H1 (cell line): ENCODE results near the gene PLEKHO1. TPM values are rescaled to one million over a fixed set of nuclear protein-coding genes. Genes with fewer than 3 reads are reported as not detected.

Experiments
- CTCF ChIA-PET: fragments of 300-600 bp; sonication (Branson Sonifier 250); formaldehyde crosslinking; loops from one replicate; lab custom pipeline; 2021; ENCODE audit not compliant: partially characterized antibody; lab: Charles Lee
- POLR2A ChIA-PET: fragments of 300-600 bp; sonication (Branson Sonifier 250); formaldehyde crosslinking; loops from one replicate; lab custom pipeline; 2021; ENCODE audit warnings: inconsistent platforms; ENCODE audit not compliant: partially characterized antibody; lab: Charles Lee
- DNase-seq, 2 experiments: peaks; one replicate each; pipeline versions ENCODE4 v3.0.0 to v3.0.0-alpha.2; 2010 to 2022; ENCODE audit warnings: low spot score in 2 of 2, low read depth in 1 of 2, mixed read lengths in 1 of 2
- FAIRE-seq: peaks from 2 replicates; lab custom pipeline; 2011; peaks lifted over from hg19 to GRCh38; lab: Jason Lieb, UNC
- H2AFZ ChIP-seq: 2 replicates; pipeline ENCODE4 v1.8.1; 2012; ENCODE audit warnings: low read length, inconsistent platforms
- H2AK5ac ChIP-seq: 2 replicates; pipeline ENCODE4 v1.6.1; 2013; ENCODE audit warnings: low read depth, low read length
- H2BK120ac ChIP-seq: replicated peaks from 2 replicates; pipeline ENCODE3; 2013; ENCODE audit warnings: low read depth, low read length, inconsistent platforms
- H2BK12ac ChIP-seq: 2 replicates; pipeline ENCODE4 v1.6.1; 2013; ENCODE audit warnings: low read depth, low read length
- H2BK15ac ChIP-seq: 2 replicates; pipeline ENCODE4 v1.6.1; 2013; ENCODE audit warnings: low read length
- H2BK20ac ChIP-seq: 2 replicates; pipeline ENCODE4 v1.6.1; 2013; ENCODE audit warnings: low read length
- H2BK5ac ChIP-seq: 2 replicates; pipeline ENCODE4 v1.6.1; 2013; ENCODE audit warnings: low read depth, low read length
- H3K14ac ChIP-seq: 2 replicates; pipeline ENCODE4 v1.6.1; 2013; ENCODE audit warnings: inconsistent platforms; ENCODE audit not compliant: insufficient read length
- H3K18ac ChIP-seq: 2 replicates; pipeline ENCODE4 v1.6.1; 2013; ENCODE audit warnings: low read length; ENCODE audit errors: extremely low read depth
- H3K23ac ChIP-seq: 2 replicates; pipeline ENCODE4 v1.6.1; 2013; ENCODE audit warnings: inconsistent platforms; ENCODE audit not compliant: insufficient read length
- H3K23me2 ChIP-seq: 2 replicates; pipeline ENCODE4 v1.6.1; 2013; ENCODE audit warnings: low read depth, low read length
- H3K27ac ChIP-seq: 2 replicates; pipeline ENCODE4 v1.6.1; 2011; ENCODE audit warnings: low read depth, low read length, inconsistent platforms
- H3K27me3 ChIP-seq, 4 experiments: replicated peaks in 1 of 4; 1 replicate in 1 of 4; 2 replicates in 3 of 4; pipeline versions ENCODE4 v1.6.1 to v1.8.1; 2011 to 2013; ENCODE audit warnings: low read length in 3 of 4, mild to moderate bottlenecking in 3 of 4, inconsistent platforms in 2 of 4, mixed read lengths in 2 of 4, moderate library complexity in 1 of 4; ENCODE audit not compliant: control insufficient read depth in 3 of 4, insufficient read depth in 3 of 4; ENCODE audit errors: extremely low read depth in 1 of 4
- H3K36me3 ChIP-seq, 4 experiments: 2 replicates each; pipeline versions ENCODE4 v1.6.1 to v1.8.1; 2011 to 2013; ENCODE audit warnings: mild to moderate bottlenecking in 4 of 4, low read length in 3 of 4, moderate library complexity in 2 of 4, control low read depth in 1 of 4, inconsistent platforms in 1 of 4; ENCODE audit not compliant: insufficient read depth in 4 of 4, control insufficient read depth in 2 of 4
- H3K4ac ChIP-seq: replicated peaks from 2 replicates; pipeline ENCODE3; 2013; ENCODE audit warnings: low read length, low read depth, mixed read lengths, inconsistent platforms; ENCODE audit not compliant: insufficient read length
- H3K4me1 ChIP-seq, 4 experiments: replicated peaks in 1 of 4; 1 replicate in 1 of 4; 2 replicates in 3 of 4; pipeline versions ENCODE4 v1.6.1 to v1.8.1; 2011 to 2013; ENCODE audit warnings: low read length in 3 of 4, inconsistent platforms in 2 of 4, mixed read lengths in 1 of 4; ENCODE audit not compliant: insufficient read depth in 4 of 4, control insufficient read depth in 3 of 4
- H3K4me2 ChIP-seq, 2 experiments: 2 replicates each; pipeline versions ENCODE4 v1.6.1 to v1.8.1; 2011 to 2013; ENCODE audit warnings: low read depth in 2 of 2, low read length in 2 of 2, control low read depth in 1 of 2, inconsistent platforms in 1 of 2, mild to moderate bottlenecking in 1 of 2; ENCODE audit not compliant: insufficient read depth in 1 of 2
- H3K4me3 ChIP-seq, 4 experiments: fragments of 200-600, 300-600 bp in 1 of 4; sonication (generic), shearing (Covaris generic), sonication (Bioruptor Twin) in 1 of 4; 2 replicates each; pipeline versions ENCODE4 v1.5.1 to v1.8.1; 2011 to 2016; ENCODE audit warnings: low read length in 4 of 4, low read depth in 3 of 4, control low read depth in 2 of 4, inconsistent platforms in 2 of 4, mild to moderate bottlenecking in 2 of 4, mixed read lengths in 1 of 4, moderate library complexity in 1 of 4; ENCODE audit not compliant: insufficient read depth in 2 of 4; ENCODE audit errors: extremely low read depth in 1 of 4
- H3K56ac ChIP-seq: replicated peaks from 2 replicates; pipeline ENCODE3; 2013; ENCODE audit warnings: low read depth, mild to moderate bottlenecking, mixed read lengths, low read length, inconsistent platforms; ENCODE audit not compliant: insufficient read length
- H3K79me1 ChIP-seq: 2 replicates; pipeline ENCODE4 v1.6.1; 2013; ENCODE audit warnings: low read depth, low read length, control low read depth
- H3K79me2 ChIP-seq, 2 experiments: 2 replicates each; pipeline versions ENCODE4 v1.6.1 to v1.8.1; 2012 to 2013; ENCODE audit warnings: low read length in 2 of 2, mild to moderate bottlenecking in 2 of 2, inconsistent platforms in 1 of 2; ENCODE audit not compliant: insufficient read depth in 2 of 2, control insufficient read depth in 1 of 2
- H3K9ac ChIP-seq, 4 experiments: replicated peaks in 1 of 4; 1 replicate in 1 of 4; 2 replicates in 3 of 4; pipeline versions ENCODE4 v1.6.1 to v1.8.1; 2011 to 2013; ENCODE audit warnings: low read depth in 3 of 4, low read length in 3 of 4, control low read depth in 2 of 4, mild to moderate bottlenecking in 2 of 4, moderate library complexity in 2 of 4, inconsistent platforms in 1 of 4; ENCODE audit errors: extremely low read depth in 1 of 4
- H3K9me3 ChIP-seq, 2 experiments: 2 replicates each; pipeline versions ENCODE4 v1.6.1 to v1.8.1; 2012 to 2013; ENCODE audit warnings: mild to moderate bottlenecking in 2 of 2, moderate library complexity in 2 of 2, control low read depth in 1 of 2, inconsistent platforms in 1 of 2, low read depth in 1 of 2, low read length in 1 of 2, mixed read lengths in 1 of 2; ENCODE audit not compliant: insufficient read depth in 2 of 2
- H4K20me1 ChIP-seq, 2 experiments: replicated peaks in 1 of 2; 2 replicates each; pipeline versions ENCODE3 to v1.8.1; 2011 to 2013; ENCODE audit warnings: inconsistent platforms in 2 of 2, low read length in 2 of 2, mild to moderate bottlenecking in 1 of 2; ENCODE audit not compliant: insufficient read depth in 2 of 2, control insufficient read depth in 1 of 2
- H4K5ac ChIP-seq: 2 replicates; pipeline ENCODE4 v1.6.1; 2013; ENCODE audit warnings: low read length, low read depth, mixed read lengths, inconsistent platforms; ENCODE audit not compliant: insufficient read length
- H4K8ac ChIP-seq: 2 replicates; pipeline ENCODE4 v1.8.0; 2013; ENCODE audit warnings: mild to moderate bottlenecking, moderate library complexity, low read length, inconsistent platforms; ENCODE audit not compliant: insufficient read depth; ENCODE audit errors: extremely low read depth
- H4K91ac ChIP-seq: replicated peaks from 2 replicates; pipeline ENCODE3; 2013; ENCODE audit warnings: low read length, mixed read lengths, inconsistent platforms; ENCODE audit not compliant: insufficient read length
- CEBPB ChIP-seq: IDR thresholded peaks from 2 replicates; pipeline ENCODE4 v1.6.1; 2012; ENCODE audit warnings: low read depth, low read length
- WGBS, 2 experiments: shearing (Covaris generic) in 1 of 2; methylation state at CpG; one replicate each; pipeline versions ENCODE4 v1.1.6 to v1.1.7; 2013 to 2015; ENCODE audit warnings: low lambda C conversion rate in 2 of 2, mixed read lengths in 2 of 2, inconsistent platforms in 1 of 2, low coverage in 1 of 2, missing lambda C conversion rate in 1 of 2; ENCODE audit not compliant: insufficient replicate concordance in 2 of 2, insufficient coverage in 1 of 2, insufficient read length in 1 of 2; ENCODE audit errors: extremely low coverage in 1 of 2, missing lambda C conversion rate in 1 of 2; 5-methylcytosine and 5-hydroxymethylcytosine counted together
- polyA plus RNA-seq, 7 experiments: library from polyadenylated mRNA; depleted of rRNA in 3 of 7; stranded (reverse) in 5 of 7; unstranded in 2 of 7; fragments of >200 nt in 5 of 7; fragments of 200-250 nt in 2 of 7; gene quantifications; 1 replicate in 5 of 7; 2 replicates in 1 of 7; 4 replicates in 1 of 7; pipeline versions ENCODE4 v1.2.1 to v1.2.3, GENCODE V29; 2011 to 2013; ENCODE audit warnings: missing spikeins in 2 of 7, mixed read lengths in 2 of 7
- total RNA-seq: library from RNA; stranded (reverse); fragmentation: NEBNext Ultra II Directional; extraction: Animal tissue kit (Norgen Biotek cat#: 25700); gene quantifications from 2 replicates; pipeline ENCODE4 v1.2.1, GENCODE V29; 2021

The PLEKHO1 gene
- total and polyA plus RNA-seq, 2 of the 8 experiments (the other 6 are each of a cell fraction or from before 2014, with no cell fraction given) = 23.2 to 37.0 TPM

DNA sequence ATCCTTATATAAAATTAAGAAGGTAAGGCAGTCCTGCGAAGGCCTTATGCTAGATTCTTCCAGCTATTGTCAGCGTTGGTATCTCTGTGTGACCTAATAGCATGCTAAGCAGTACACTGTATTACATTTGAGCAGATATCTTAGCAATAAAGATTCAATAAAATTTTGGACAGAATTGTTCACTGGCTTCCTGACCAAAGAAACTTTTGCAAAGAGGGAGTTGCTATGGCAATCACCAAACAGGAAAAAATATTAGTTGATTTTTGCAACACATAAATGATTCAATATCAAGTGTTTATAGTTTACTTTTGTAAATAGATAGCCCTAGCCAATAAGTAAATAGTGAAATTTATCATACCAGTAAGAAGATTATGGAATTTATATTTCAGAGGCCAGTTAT is 31.0 kb upstream of the PLEKHO1 start:
- H3K4ac ChIP-seq = no peak overlapping the region
- no peaks in the 10 kb centered on the region for H4K20me1 ChIP-seq
- no peak overlapping the region for H3K4me3 ChIP-seq
- no peaks in the 10 kb centered on the region for H3K79me2 ChIP-seq
- POLR2A ChIA-PET = interaction anchor here (0.6 kb wide), 1 partner anchor 39 kb away, joined by 3 read pairs; no protein-coding TSS in a partner anchor
- H3K23ac ChIP-seq = no peak overlapping the region
- H3K36me3 ChIP-seq = no peaks in the 10 kb centered on the region
- H4K5ac ChIP-seq = no peak overlapping the region
- no peaks in the 10 kb centered on the region for H3K27me3 ChIP-seq
- H4K91ac ChIP-seq = no peak overlapping the region
- no peak overlapping the region for H3K14ac ChIP-seq
- no peak overlapping the region for H3K56ac ChIP-seq
- no peaks in the 10 kb centered on the region for H3K79me1 ChIP-seq
- no peak overlapping the region for H2BK20ac ChIP-seq
- no peak for TF ChIP-seq CEBPB
- TF ChIP-seq, all 59 proteins: peak for 0
- no peak for DNase-seq
- CTCF ChIA-PET = interaction anchor here (0.6 kb wide), 1 partner anchor 149 kb away, joined by 4 read pairs; no protein-coding TSS in a partner anchor
- H3K4me1 ChIP-seq = no peaks in the 10 kb centered on the region
- H2AFZ ChIP-seq = no peak overlapping the region
- no peak overlapping the region for H3K4me2 ChIP-seq
- WGBS, 2 experiments = 86% methylated on average over 2 of the region's 2 CpGs; no CpG with 5 or more reads in 1 of the 2 experiments
- no peak overlapping the region for H4K8ac ChIP-seq
- H3K18ac ChIP-seq = no peak overlapping the region
- H3K27ac ChIP-seq = no peak overlapping the region
- no peak overlapping the region for H2AK5ac ChIP-seq
- H2BK120ac ChIP-seq = no peak overlapping the region
- no peak overlapping the region for H2BK5ac ChIP-seq
- no peaks in the 10 kb centered on the region for H3K23me2 ChIP-seq
- no peak overlapping the region for H3K9ac ChIP-seq
- H2BK12ac ChIP-seq = no peak overlapping the region
- peaks cover 2 to 4% of the 10 kb centered on the region in 2 experiments; a peak in 1 of 4 replicates for H3K9me3 ChIP-seq
- H2BK15ac ChIP-seq = no peak overlapping the region
- FAIRE-seq = no peak
